Measurements from ENCODE around the gene ZGPAT. TPM values are rescaled to one million over a fixed set of nuclear protein-coding genes. Genes with fewer than 3 reads are reported as not detected.
"Not testable (repeated sequence)": the region's sequence is repeated elsewhere in the genome, so short reads cannot be mapped to it uniquely, and the experiment has no call there.

ZGPAT gene
- total RNA-seq, 1 donor from 2014 or later, result 40.9 TPM

- no peak for DNase-seq (ENCODE audit: extremely low read depth, low read depth, low spot score)
These were observed 5.7 kb upstream of the ZGPAT start for GRCh38 chr20:63702036-63702665.

GRCh38 chr20:63702751-63703470 is 4.9 kb upstream of the ZGPAT start:
- no peak for DNase-seq (ENCODE audit: extremely low read depth, low read depth, low spot score)

- DNase-seq (ENCODE audit: extremely low read depth, low read depth, low spot score), result no peak
These were observed 4.3 kb upstream of the ZGPAT start for GRCh38 chr20:63703471-63703975.

DNA sequence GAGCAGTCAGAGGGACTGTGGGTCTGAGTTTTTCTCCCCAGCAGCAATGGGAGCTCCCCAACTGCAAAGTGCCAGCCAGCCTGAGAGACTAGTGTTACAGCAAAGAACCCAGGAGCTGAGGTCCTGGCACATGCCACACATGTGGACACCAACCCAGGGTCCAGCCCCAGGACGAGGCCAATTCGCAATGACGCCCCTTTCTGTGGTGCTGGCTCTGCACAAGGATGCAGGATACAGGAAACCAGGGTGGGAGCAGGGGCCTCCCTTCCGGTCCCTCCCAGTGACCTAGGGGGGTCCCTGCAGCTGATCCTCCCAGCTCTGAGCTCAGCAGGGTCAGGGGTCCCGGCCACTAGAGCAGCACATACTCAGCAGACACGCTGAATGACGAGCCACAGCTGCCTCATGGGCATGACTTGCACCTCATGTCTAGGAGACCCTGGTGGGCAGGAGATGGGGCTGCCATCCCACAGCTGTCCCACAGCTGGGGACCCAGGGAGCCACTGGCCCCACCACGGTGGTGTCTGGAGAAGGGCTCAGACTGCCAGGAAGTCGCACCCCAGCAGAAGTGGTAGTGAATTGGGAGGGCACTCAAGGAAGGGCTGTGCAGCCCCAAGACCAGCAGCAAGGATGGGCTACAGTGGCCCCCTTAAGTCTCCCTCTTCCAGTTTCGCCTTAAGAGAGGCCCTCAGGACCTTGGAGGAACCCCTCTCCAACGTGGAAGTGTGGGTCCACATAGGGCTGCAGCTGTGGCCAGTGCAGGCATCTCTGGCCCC is 3.7 kb upstream of the ZGPAT start:
- DNase-seq (ENCODE audit: extremely low read depth, low read depth, low spot score), result no peak

DNA sequence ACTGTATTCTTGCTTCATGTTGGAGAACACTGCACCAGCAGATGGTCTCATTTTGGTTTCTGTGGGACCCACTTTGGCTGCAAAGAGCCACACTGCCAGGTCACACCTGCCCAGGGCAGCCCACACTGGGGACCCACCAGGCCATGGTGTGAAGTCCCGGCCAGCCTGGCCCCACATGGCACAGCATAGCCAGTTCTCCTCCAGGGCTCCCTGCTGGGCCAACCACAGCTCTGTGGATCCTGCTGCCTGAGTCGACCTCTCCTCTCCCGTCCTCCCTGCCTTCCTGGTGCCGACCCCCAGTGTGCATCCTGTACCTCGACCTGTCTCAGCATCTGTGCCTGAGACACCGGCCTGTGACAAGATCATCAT is 3.1 kb upstream of the ZGPAT start:
- DNase-seq (ENCODE audit: extremely low read depth, low read depth, low spot score), result no peak

DNA sequence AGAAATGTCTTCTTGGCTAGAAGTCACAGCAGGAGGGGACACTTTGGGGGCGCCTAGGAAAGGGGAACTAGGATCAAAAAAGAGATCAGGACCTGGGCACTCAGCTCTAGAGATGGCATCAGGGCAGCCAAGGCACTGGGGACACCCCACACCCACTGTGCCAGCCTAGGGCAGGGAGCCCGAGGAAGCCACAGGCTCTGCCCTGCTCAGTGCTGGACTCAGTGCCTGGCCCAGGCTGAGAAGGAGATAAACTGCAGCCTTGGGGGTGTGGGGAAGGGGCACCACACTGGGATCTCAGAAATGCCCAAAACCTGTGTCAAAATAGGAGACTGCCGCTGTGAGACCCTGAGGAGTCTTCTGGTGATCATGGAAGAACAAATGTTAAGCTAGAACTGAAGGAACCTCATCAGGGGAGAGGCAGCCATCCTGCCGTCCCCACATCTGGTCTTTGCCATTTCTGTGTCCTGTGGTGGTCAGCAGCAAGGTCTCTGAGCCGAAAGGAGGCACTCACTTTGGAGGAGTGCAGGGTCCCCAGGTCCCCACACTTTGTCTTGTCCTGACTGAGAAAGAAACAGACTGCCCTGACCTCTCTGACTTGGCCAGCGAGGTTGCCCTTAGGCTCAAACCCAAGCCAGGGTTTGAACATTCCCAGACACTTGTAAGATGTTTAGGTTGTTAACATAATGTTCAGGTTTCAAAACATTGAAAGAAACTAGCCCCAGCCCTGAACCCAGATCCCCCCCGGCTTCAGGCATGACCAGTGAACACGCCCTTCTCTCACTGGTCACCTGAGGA is 2.4 kb upstream of the ZGPAT start:
- no peak for DNase-seq (ENCODE audit: extremely low read depth, low read depth, low spot score)

- no peak for DNase-seq (ENCODE audit: extremely low read depth, low read depth, low spot score)
These were observed 1.7 kb upstream of the ZGPAT start for GRCh38 chr20:63706027-63706695.

GRCh38 chr20:63706852-63707557 is 834 bp upstream of the ZGPAT start:
- no peak for DNase-seq (ENCODE audit: extremely low read depth, low read depth, low spot score)

GRCh38 chr20:63708301-63709148 is 686 bp downstream of the ZGPAT start:
- DNase-seq (ENCODE audit: extremely low read depth, low read depth, low spot score), result no peak

DNA sequence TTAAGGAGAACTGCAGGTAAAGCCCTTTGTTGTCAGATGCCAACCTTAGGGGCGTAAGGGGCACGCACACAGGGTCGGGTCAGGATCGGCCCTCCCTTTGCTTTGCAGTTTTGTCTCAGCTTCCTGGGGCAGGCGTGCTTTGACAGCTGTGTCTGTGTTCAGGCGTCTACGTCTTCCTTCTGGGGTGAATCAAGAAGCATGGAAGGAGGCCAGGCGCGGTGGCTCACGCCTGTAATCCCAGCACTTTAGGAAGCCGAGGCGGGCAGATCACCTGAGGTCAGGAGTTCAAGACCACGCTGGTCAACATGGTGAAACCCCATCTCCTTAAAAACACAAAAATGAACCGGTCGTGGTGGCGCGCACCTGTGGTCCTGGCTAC is 1.3 kb downstream of the ZGPAT start:
- no peak for DNase-seq (ENCODE audit: extremely low read depth, low read depth, low spot score)

GRCh38 chr20:63711085-63711645 is 3.3 kb downstream of the ZGPAT start:
- no peak for DNase-seq (ENCODE audit: extremely low read depth, low read depth, low spot score)

- no peak for DNase-seq (ENCODE audit: extremely low read depth, low read depth, low spot score)
These were observed 4.4 kb downstream of the ZGPAT start for GRCh38 chr20:63712191-63712590.

DNA sequence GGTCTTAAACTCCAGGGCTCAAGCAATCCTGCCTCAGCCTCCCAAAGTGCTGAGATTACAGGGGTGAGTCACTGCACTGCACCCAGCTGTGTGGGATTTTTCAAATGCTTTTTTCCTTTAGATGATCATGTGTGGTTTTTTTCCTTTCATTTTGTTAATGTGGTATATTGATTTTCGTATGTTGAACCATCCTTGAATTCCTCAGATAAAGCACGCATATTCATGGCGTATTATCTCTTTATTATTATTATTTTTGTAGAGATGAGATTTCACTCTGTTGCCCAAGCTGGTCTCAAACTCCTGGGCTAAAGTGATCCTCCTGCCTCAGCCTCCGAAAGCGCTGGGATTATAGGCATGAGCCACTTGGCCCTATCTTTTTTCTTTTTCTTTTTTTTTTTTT is 7.0 kb downstream of the ZGPAT start:
- no peak for DNase-seq (ENCODE audit: extremely low read depth, low read depth, low spot score)

- no peak for DNase-seq (ENCODE audit: extremely low read depth, low read depth, low spot score)
These were observed 11.2 kb downstream of the ZGPAT start for GRCh38 chr20:63718996-63719395.

DNA sequence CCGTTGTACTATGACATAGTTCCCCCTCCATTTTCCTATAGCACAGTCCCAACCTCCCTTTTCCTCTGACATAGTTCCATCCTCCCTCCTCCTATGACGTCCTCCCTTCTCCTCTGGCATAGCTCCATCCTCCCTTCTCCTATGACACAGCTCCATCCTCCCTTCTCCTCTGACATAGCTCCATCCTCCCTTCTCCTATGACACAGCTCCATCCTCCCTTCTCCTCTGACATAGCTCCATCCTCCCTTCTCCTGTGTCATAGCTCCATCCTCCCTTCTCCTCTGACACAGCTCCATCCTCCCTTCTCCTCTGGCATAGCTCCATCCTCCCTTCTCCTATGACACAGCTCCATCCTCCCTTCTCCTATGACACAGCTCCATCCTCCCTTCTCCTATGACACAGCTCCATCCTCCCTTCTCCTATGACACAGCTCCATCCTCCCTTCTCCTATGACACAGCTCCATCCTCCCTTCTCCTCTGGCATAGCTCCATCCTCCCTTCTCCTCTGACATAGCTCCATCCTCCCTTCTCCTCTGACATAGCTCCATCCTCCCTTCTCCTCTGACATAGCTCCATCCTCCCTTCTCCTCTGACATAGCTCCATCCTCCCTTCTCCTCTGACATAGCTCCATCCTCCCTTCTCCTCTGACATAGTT is 15.3 kb downstream of the ZGPAT start:
- DNase-seq (ENCODE audit: extremely low read depth, low read depth, low spot score), result not testable (repeated sequence)

- not testable (repeated sequence) for DNase-seq (ENCODE audit: extremely low read depth, low read depth, low spot score)
These were observed 22.4 kb downstream of the ZGPAT start for GRCh38 chr20:63730189-63730733.

GRCh38 chr20:63731410-63731809 is 23.6 kb downstream of the ZGPAT start:
- no peak for DNase-seq (ENCODE audit: extremely low read depth, low read depth, low spot score)

All from glomerular endothelial cell (primary cell).